HepG2 (cell line): ENCODE measurements around the gene CORO7. TPM values are rescaled to one million over a fixed set of nuclear protein-coding genes. Genes with fewer than 3 reads are reported as not detected.
A peak's percentile ranks its signal among the peaks of the same experiment; 100 is the strongest.

Source experiments
- ATAD3A ChIP-seq: sonication (generic); formaldehyde crosslinking; IDR thresholded peaks from 2 replicates; pipeline ENCODE4 v1.4.0; 2020; ENCODE audit warnings: missing genetic modification reagents
- E2F1 ChIP-seq: sonication (generic); formaldehyde crosslinking; IDR thresholded peaks from 2 replicates; pipeline ENCODE4 v1.5.0; 2020; ENCODE audit warnings: missing genetic modification reagents
- ESRRA ChIP-seq: sonication (generic); formaldehyde crosslinking; IDR thresholded peaks from 2 replicates; pipeline ENCODE4 v1.5.1; 2020; ENCODE audit warnings: mild to moderate bottlenecking, low read depth, missing genetic modification reagents
- HHEX ChIP-seq: IDR thresholded peaks from 2 replicates; pipeline ENCODE4 v1.6.1; 2016; ENCODE audit warnings: control low read depth
- JARID2 ChIP-seq: sonication (generic); formaldehyde crosslinking; IDR thresholded peaks from 2 replicates; pipeline ENCODE4 v1.8.1; 2023; ENCODE audit warnings: missing genetic modification reagents, inconsistent platforms; ENCODE audit not compliant: insufficient replicate concordance
- MIER2 ChIP-seq: IDR thresholded peaks from 2 replicates; pipeline ENCODE4 v1.6.1; 2016; ENCODE audit warnings: missing biosample characterization, missing genetic modification reagents
- NFE2L2 ChIP-seq: fragments of 150-350 bp; IDR thresholded peaks from 2 replicates; pipeline ENCODE4 v1.6.1; 2014; ENCODE audit warnings: low read length
- PBX3 ChIP-seq: sonication (generic); formaldehyde crosslinking; IDR thresholded peaks from 2 replicates; pipeline ENCODE4 v1.8.1; 2023; ENCODE audit warnings: missing genetic modification reagents, inconsistent platforms, borderline replicate concordance
- PHF21A ChIP-seq: sonication (generic); formaldehyde crosslinking; IDR thresholded peaks from 2 replicates; pipeline ENCODE4 v1.5.0; 2020; ENCODE audit warnings: mild to moderate bottlenecking, missing genetic modification reagents
- PRDM10 ChIP-seq: sonication (generic); formaldehyde crosslinking; IDR thresholded peaks from 2 replicates; pipeline ENCODE4 v1.4.0; 2020; ENCODE audit warnings: low read depth, missing genetic modification reagents
- WIZ ChIP-seq: sonication (generic); formaldehyde crosslinking; IDR thresholded peaks from 2 replicates; pipeline ENCODE4 v1.5.1; 2020; ENCODE audit warnings: mild to moderate bottlenecking, missing genetic modification reagents
- ZNF142 ChIP-seq: sonication (generic); formaldehyde crosslinking; IDR thresholded peaks from 2 replicates; pipeline ENCODE4 v1.4.0; 2020; ENCODE audit warnings: missing genetic modification reagents
- ZNF329 ChIP-seq: sonication (generic); formaldehyde crosslinking; IDR thresholded peaks from 2 replicates; pipeline ENCODE4 v1.9.0; 2021; ENCODE audit warnings: low read depth, mild to moderate bottlenecking, missing genetic modification reagents
- ZNF564 ChIP-seq: sonication (generic); formaldehyde crosslinking; IDR thresholded peaks from 2 replicates; pipeline ENCODE4 v1.8.1; 2023; ENCODE audit warnings: mild to moderate bottlenecking, missing genetic modification reagents
- ZNF841 ChIP-seq: sonication (generic); formaldehyde crosslinking; IDR thresholded peaks from 2 replicates; pipeline ENCODE4 v1.8.1; 2023; ENCODE audit warnings: missing genetic modification reagents, borderline replicate concordance
- polyA plus RNA-seq, 8 experiments: library from polyadenylated mRNA; depleted of rRNA in 3 of 8; stranded (reverse) in 7 of 8; unstranded in 1 of 8; fragments of >200 nt; fragmentation: Illumina TruSeq in 4 of 8; extraction: Trizol in 4 of 8; gene quantifications; 2 replicates each; pipeline versions ENCODE4 v1.2.1 to v1.2.3, GENCODE V29; 2011 to 2016; ENCODE audit warnings: low read depth in 4 of 8, missing spikeins in 1 of 8, mixed read lengths in 1 of 8; ENCODE audit not compliant: insufficient read depth in 1 of 8
- total RNA-seq, 5 experiments: library from RNA; depleted of rRNA; stranded (reverse); fragments of >200 nt; fragmentation: Illumina TruSeq; extraction: Trizol; gene quantifications; 2 replicates each; pipeline ENCODE4 v1.2.3, GENCODE V29; 2016; ENCODE audit warnings: low read depth in 1 of 5

Gene CORO7
- total and polyA plus RNA-seq, 2 of the 13 experiments (the other 11 are each of a cell fraction or from before 2014, with no cell fraction given), result 9.9 to 14.3 TPM

GRCh38 chr16:4350787-4351659 is 65.4 kb downstream of the CORO7 start, which contains the start of gene PAM16 (continued):
- no peak for TF ChIP-seq PRDM10
- TF ChIP-seq WIZ (CRISPR knock-in tag), result no peak
- TF ChIP-seq E2F1 (CRISPR knock-in tag), result no peak
- 0 out of 2 replicates have a peak, but pooled peaks have one; percentile 26 for TF ChIP-seq ZNF329 (CRISPR knock-in tag)
- no peak for TF ChIP-seq NFE2L2
- TF ChIP-seq ZNF564 (CRISPR knock-in tag), result no peak
- peak; percentile 76; the same call in 1 of the 2 replicates for TF ChIP-seq ESRRA (CRISPR knock-in tag)
- TF ChIP-seq PHF21A (CRISPR knock-in tag), result peak; percentile 27; the same call in 1 of the 2 replicates
- TF ChIP-seq PBX3, result no peak; the same call in 1 of the 2 replicates
- no peak for TF ChIP-seq JARID2 (CRISPR knock-in tag)
- TF ChIP-seq HHEX (CRISPR knock-in tag), result no peak
- no peak for TF ChIP-seq MIER2 (CRISPR knock-in tag)
- TF ChIP-seq ZNF841 (CRISPR knock-in tag), result 0 out of 2 replicates have a peak, but pooled peaks have one; percentile 56
- no peak for TF ChIP-seq ZNF142 (CRISPR knock-in tag)
- TF ChIP-seq ATAD3A, result no peak
